Tibial nerve (tissue), 4 donors: ENCODE measurements around the gene CTDSPL.

ENCODE experiments used
- CTCF ChIP-seq, 5 experiments: fragments of 200-600 bp in 3 of 5; fragments of 450-650 bp in 2 of 5; sonication (generic) in 3 of 5; IDR thresholded peaks; one replicate each; pipeline ENCODE4 v1.5.1; 2016 to 2019; ENCODE audit warnings: antibody characterized with exemption in 5 of 5, mild to moderate bottlenecking in 3 of 5, moderate library complexity in 2 of 5
- EP300 ChIP-seq, 2 donors: sonication (generic); formaldehyde crosslinking; IDR thresholded peaks; one replicate each; pipeline ENCODE4 v1.6.1; 2017; ENCODE audit warnings: antibody characterized with exemption in 2 of 2, mild to moderate bottlenecking in 1 of 2
- POLR2A ChIP-seq, 2 donors: fragments of 450-650 bp; IDR thresholded peaks; one replicate each; pipeline ENCODE4 v1.6.1; 2017; ENCODE audit warnings: antibody characterized with exemption in 2 of 2, mild to moderate bottlenecking in 2 of 2, moderate library complexity in 2 of 2

DNA sequence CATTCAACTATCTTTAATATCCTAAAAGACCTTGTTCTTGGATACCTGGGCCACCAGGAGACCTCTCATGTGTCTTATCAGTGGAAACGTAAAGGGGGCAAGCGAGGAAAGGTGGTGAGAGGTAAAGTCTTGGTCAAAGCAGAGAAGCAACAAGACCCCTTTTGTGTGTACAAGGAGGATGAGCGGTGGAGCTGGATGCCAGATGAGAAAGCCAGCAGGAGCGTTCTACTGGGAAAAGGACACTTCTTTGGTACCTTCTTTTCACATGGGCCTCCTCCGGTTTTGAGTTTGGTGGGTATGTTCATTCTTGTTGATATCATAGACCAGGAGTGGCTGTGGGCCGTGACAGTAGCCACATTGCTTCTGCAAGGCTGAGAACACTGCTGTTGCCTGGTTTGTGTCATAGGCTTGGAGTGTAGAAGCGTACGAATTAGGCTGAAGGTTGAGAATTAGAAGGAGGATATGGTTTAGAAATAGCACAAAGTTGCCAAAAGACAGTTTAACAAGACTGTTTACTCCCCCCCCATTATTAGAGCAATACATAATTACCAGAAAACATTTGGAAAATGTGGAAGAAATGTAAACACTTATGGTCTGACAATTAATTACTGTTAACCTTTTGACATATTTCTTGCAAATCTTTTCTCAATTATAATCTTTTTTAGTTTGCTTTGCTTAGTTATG lies 82.1 kb downstream of the CTDSPL start:
- TF ChIP-seq CTCF (IDR thresholded peaks at IDR 0.05), result no peak
- TF ChIP-seq POLR2A (IDR thresholded peaks at IDR 0.05), result no peak
- TF ChIP-seq EP300 (IDR thresholded peaks at IDR 0.05), result no peak
